Fibroblast of villous mesenchyme (primary cell): Measurements from ENCODE around the gene GDPD3. TPM values are rescaled to one million over a fixed set of nuclear protein-coding genes. Genes with fewer than 3 reads are reported as not detected.

ENCODE experiments used
- DNase-seq: peaks from one replicate; pipeline ENCODE4 v3.0.0-alpha.2; 2010; ENCODE audit warnings: low read depth
- H3K4me3 ChIP-seq: 2 replicates; pipeline ENCODE4 v1.5.1; 2011; ENCODE audit warnings: low read depth, mild to moderate bottlenecking, low read length
- CTCF ChIP-seq: IDR thresholded peaks from 2 replicates; pipeline ENCODE4 v1.5.1; 2012; ENCODE audit warnings: low read depth, mild to moderate bottlenecking, low read length; ENCODE audit not compliant: insufficient read depth
- total RNA-seq: library from RNA; depleted of rRNA; stranded (reverse); fragments of >200 nt; gene quantifications from 2 replicates; pipeline ENCODE4 v1.2.3, GENCODE V29; 2012

The GDPD3 gene
- total RNA-seq, 1 donor, result 0.43 TPM

GRCh38 chr16:30068333-30068732, 45.0 kb downstream of the GDPD3 start:
- no peak for TF ChIP-seq CTCF
- no peak overlapping the region for H3K4me3 ChIP-seq
- DNase-seq, result no peak

- DNase-seq, result no peak
- peak overlapping the region; percentile 92 for H3K4me3 ChIP-seq
- TF ChIP-seq CTCF, result no peak
Observed at GRCh38 chr16:30067584-30067916, 45.8 kb downstream of the GDPD3 start.

- H3K4me3 ChIP-seq, result peak overlapping the region; percentile 92
- DNase-seq, result no peak
- no peak for TF ChIP-seq CTCF
Observed at GRCh38 chr16:30066761-30067583, 46.4 kb downstream of the GDPD3 start.

GRCh38 chr16:30065943-30066760, 47.2 kb downstream of the GDPD3 start:
- TF ChIP-seq CTCF, result no peak
- DNase-seq, result peak; percentile 79

GRCh38 chr16:30065102-30065942, 48.0 kb downstream of the GDPD3 start, which contains the start of gene ALDOA:
ALDOA (plus strand) TSS chr16:30065760; CDS start chr16:30066898, 1,138 bp downstream.
- TF ChIP-seq CTCF, result no peak

More at GRCh38 chr16:30065943-30066760, 47.2 kb downstream of the GDPD3 start:
- peak overlapping the region; percentile 92 for H3K4me3 ChIP-seq

GRCh38 chr16:30064729-30065101, 48.6 kb downstream of the GDPD3 start:
- TF ChIP-seq CTCF, result no peak
- DNase-seq, result no peak
- peak overlapping the region; percentile 92 for H3K4me3 ChIP-seq

More at GRCh38 chr16:30065102-30065942, 48.0 kb downstream of the GDPD3 start, which contains the start of gene ALDOA:
- H3K4me3 ChIP-seq, result peak within 1 kb of the TSS; percentile 92
- DNase-seq, result peak; percentile 99
